NT2/D1 (cell line): Measurements from ENCODE around the gene ARHGEF37.

Experiments
- SUZ12 ChIP-seq: IDR thresholded peaks from 2 replicates; pipeline ENCODE4 v1.6.1; 2011; ENCODE audit not compliant: insufficient read length, insufficient read depth; ENCODE audit errors: extremely low read depth
- YY1 ChIP-seq: IDR thresholded peaks from 2 replicates; pipeline ENCODE4 v1.6.1; 2011; ENCODE audit not compliant: insufficient read length, insufficient read depth
- ZNF274 ChIP-seq: IDR thresholded peaks from 2 replicates; pipeline ENCODE4 v1.6.1; 2011; ENCODE audit warnings: mild to moderate bottlenecking, low read depth, low read length

DNA sequence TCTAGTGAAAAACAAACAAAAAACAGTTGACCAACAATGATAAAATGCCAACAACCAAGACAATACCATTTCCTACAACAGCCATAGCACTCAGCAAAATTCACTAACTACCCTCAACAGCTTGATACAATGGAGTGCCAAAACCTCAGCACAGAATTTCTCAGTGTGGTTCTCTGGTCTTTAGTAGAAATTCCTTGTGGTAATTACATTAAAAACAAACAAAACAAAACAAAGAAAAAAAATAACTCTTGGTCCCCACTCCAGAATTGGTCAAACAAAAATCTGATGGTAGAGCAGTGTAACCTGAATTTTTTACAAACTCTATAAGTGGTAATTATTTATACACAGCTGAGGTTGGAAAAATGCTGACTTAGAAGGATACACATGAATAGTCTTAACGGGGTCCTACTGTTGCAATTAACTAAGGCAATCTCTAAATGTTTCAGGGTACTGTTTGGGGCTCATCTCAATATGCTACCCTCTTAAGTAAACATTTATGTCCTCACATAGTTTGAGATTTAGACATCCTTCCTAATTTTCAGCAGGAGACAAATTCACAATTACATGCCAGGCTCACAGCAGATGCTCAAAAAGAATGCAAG lies 43.8 kb upstream of the ARHGEF37 start:
- TF ChIP-seq YY1 (no peak), ZNF274 (no peak), SUZ12 (no peak)
